NAMALWA (cell line): ENCODE data around the gene PAK6.

ENCODE experiments used
- DNase-seq: peaks from one replicate; pipeline ENCODE4 v3.0.0-alpha.2; 2015; ENCODE audit warnings: low spot score

Gene PAK6

DNA sequence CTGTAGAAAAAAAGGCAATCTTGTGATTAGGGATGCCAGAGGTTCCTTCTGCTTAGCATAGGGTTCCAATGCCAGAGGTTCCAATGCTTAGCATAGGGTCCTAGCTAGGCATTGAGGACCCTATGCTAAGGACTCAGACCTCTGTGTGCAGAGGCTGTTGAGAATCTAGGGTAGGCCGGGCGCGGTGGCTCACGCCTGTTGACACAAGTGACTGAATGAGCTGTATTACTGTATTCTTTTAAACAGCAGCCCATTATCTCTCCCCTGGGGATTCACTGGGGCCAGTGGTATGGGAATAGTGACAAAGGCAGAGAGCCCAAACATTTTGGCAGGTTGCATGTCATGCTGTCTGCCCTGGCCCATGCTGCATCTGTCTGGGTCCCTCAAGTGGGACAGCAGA, 16.2 kb downstream of the PAK6 start:
- DNase-seq, result no peak

DNA sequence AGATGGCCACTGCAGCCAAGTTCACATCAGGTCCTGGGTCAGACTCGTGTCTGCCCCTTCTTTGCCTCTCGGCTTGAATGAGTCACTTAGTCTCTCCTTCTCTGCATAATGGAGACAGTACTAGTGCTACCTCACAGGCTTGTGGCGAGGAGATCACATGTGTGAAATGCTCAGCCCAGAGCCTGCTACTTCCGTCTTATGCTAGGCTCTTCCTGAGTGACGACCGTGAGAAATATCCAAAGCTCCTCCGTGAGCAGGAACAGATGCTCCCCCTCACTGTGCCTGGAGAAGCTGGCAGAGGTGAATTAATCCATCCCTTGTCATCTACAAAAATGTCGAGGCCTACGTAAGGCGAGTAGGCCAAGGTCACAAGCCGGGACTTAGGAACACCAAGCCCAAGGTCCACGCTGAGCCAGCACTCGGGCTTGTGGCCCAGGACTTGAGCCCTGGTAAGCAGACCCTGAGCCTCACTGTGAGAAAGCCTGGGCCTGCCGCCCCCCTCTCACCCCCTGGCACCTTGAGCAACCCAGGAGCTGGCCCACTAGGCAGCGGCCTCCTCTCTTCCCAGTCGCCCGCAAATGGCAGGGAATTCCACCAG, 17.9 kb downstream of the PAK6 start:
- no peak for DNase-seq

GRCh38 chr15:40257656-40258450, 19.0 kb downstream of the PAK6 start:
- DNase-seq, result no peak

DNA sequence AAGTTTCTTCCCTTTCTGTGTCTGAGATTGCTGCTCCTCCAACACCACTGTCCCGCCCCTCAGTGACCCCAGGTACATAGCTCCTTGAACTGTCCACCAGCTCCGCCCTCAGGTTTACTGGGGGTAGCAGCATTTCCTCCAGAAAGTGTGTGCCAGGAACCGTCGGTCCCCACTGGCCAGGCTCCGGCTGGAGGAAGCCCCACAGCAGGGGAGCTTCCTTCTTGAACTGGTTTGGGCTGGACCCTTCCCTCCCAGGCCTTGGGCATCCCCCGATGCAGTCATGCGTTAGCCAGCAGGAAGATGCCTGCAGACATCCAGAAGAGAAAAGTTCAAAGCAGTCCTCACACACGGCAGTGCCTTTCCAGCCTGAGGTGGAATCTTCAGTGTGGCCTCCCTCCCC, 19.7 kb downstream of the PAK6 start:
- DNase-seq, result no peak

- DNase-seq, result no peak
Measured at GRCh38 chr15:40259021-40259420, 20.2 kb downstream of the PAK6 start.

DNA sequence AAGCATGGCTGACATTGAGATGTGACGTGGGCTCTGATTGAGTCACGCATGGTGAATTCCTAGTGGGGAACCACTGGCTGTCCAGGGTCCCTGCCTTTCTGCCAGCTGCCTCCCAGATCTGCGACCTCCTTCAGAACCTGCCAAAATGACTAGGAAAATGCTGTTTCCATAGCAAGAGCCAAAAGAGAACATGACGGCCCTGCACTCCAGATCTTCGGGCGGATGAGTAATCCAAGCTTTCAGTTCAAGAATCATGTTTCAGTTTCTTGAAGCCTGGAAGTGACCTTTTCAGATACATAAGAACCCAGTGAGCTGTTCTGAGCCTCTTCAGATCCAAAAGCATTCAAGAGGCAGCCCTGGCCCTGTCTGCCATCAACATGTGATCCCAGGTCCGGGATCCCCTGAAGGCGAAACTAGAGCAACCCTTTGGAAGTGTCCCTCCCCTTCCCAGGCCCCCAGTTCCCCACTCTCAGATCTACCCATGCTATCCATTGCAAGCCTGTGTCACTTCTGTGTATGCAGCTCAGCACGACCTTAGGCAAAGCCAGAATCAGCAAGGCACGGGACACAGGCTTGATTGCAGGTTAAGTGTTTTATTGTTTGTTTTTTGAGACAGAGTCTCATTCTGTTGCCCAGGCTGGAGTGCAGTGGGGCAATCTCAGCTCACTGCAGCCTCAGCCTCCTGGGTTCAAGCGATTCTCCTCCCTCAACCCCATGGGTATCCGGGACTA, 24.3 kb downstream of the PAK6 start:
- no peak for DNase-seq

DNA sequence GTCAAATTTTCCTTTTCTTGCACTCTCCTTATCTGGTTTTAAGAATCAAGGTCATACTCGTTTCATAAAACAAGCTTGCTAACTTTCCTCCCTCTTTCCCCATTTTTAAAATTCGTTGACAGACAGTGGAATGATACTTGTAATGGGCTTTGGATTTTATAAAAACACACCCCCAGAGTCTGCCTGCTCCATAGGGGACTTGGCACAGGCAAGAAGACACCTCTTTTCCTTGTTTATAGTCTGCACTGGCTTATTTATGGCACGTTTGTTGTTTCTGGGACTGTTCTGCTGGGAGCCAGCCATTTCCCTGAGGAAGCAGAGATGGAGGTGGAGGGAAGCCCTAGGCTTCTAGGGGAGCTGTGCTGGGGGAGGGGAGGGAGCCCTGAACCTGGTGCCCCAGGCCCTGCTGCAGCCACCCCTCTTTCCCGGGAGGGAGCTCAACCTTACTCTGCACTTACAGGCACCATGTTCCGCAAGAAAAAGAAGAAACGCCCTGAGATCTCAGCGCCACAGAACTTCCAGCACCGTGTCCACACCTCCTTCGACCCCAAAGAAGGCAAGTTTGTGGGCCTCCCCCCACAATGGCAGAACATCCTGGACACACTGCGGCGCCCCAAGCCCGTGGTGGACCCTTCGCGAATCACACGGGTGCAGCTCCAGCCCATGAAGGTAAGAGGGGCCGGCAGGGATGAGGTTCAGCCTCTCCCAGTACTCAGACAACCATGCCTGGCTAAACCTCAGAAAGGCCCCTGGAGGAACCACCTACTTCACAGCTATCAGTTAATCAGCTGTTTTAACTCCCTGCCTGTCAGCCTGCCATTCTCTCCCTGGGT, 25.7 kb downstream of the PAK6 start:
- no peak for DNase-seq

DNA sequence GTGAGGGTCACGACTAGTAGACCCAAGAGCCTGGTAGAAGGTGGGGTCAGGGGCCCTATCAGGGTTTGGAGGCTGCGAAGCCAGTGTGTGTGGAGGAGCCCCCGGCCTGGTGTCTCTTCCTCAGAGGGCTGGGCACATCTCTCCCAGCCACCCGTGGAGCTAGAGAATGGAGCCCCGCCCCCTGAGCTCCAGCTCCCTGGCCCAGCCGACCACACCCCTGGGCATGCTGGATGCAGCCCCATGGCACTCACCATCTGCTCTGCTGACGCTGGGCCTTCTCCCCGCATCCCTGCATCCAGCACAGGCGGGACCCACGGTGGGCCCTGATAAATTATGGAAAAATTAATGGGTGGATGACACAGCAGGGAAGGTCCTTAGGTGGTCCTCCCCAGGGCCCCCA, 26.5 kb downstream of the PAK6 start:
- no peak for DNase-seq

DNA sequence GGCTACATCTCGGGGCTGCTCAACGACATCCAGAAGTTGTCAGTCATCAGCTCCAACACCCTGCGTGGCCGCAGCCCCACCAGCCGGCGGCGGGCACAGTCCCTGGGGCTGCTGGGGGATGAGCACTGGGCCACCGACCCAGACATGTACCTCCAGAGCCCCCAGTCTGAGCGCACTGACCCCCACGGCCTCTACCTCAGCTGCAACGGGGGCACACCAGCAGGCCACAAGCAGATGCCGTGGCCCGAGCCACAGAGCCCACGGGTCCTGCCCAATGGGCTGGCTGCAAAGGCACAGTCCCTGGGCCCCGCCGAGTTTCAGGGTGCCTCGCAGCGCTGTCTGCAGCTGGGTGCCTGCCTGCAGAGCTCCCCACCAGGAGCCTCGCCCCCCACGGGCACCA, 27.0 kb downstream of the PAK6 start:
- DNase-seq, result no peak

GRCh38 chr15:40266828-40267304, 28.0 kb downstream of the PAK6 start:
- DNase-seq, result no peak

- no peak for DNase-seq
Measured at GRCh38 chr15:40267670-40268069, 28.8 kb downstream of the PAK6 start.

DNA sequence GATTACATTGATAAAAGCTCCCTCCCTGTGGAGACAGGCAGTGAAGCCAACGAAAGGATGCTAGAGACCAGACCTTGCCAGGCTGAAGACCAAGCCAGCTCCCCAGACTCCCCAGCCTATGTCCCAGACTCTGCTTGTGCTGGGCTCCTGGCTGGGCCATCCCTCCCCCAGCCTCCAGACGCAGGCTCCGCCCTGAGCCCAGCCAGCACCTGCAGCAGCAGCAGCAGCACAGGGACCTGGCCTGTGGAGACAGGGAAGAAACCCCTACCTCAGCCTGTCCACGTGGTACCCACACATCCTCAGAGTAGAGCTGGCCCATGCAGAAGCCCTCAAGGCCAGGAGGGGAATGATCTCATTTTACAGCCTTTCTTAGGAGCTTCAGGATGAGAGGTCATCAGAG, 30.7 kb downstream of the PAK6 start:
- no peak for DNase-seq

GRCh38 chr15:40270246-40270995, 31.6 kb downstream of the PAK6 start:
- no peak for DNase-seq

DNA sequence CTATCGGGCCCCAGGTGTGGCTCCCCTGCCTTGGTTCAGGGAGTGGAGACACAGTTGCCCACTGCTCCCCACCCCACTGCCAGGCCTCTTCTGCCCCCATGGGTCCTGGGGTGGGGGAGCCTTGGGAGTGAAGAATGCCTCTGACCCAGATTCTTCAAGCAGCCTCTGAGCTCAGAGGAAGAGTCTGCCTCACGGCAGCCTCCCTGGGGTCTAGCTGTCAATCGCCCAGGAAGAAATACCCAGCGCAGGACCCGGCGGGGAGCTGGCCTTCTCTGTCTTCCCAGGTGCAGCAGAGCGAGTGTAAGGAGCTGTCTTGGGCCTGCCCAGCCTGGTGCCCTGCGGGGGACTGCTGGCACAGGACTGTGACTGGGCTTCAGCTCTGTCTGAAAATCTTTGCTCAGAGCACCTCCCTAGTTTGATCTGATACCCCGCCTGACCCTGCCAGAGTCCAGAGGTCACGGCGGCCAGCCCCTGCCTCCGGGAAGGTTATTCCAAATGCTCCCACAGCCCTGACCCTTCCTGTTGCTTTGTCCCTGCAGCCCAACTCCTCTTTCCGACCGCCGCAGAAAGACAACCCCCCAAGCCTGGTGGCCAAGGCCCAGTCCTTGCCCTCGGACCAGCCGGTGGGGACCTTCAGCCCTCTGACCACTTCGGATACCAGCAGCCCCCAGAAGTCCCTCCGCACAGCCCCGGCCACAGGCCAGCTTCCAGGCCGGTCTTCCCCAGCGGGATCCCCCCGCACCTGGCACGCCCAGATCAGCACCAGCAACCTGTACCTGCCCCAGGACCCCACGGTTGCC, 33.0 kb downstream of the PAK6 start:
- DNase-seq, result no peak

- DNase-seq, result peak; percentile 54
Measured at GRCh38 chr15:40272485-40273056, 33.7 kb downstream of the PAK6 start.

DNA sequence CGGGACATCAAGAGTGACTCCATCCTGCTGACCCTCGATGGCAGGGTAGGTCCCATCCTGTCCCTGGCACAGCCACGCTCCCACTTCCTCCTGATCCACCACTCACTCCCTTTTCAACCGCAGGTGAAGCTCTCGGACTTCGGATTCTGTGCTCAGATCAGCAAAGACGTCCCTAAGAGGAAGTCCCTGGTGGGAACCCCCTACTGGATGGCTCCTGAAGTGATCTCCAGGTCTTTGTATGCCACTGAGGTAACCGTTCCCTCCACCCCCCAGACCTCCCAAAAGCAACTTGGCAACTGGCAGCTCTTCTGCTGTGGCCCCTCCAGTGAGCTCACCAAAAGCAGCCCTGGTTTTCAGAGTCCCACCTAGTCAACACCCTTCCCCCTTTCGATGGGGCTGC, 34.6 kb downstream of the PAK6 start:
- DNase-seq, result no peak

GRCh38 chr15:40274350-40275274, 35.7 kb downstream of the PAK6 start:
- peak; percentile 90 for DNase-seq

DNA sequence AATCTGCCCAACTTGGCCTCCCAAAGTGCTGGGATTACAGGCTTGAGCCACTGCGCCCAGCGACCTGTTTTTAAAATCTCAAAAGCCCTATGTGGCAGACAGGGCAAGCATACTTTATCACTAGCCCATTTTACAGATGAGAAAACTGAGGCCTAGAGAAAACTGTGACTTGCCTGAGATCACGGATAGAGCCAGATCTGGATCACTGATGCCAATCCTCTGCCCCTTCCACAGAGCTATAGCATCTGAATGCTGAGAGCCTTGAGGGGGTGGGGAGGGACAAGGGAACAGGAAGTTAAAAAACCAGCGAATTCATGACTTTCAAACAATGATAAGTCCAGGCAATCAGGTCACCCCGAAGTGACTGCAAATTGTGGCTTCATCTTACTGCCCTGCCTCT, 36.7 kb downstream of the PAK6 start:
- DNase-seq, result no peak

- no peak for DNase-seq
Measured at GRCh38 chr15:40275954-40276353, 37.1 kb downstream of the PAK6 start.
